DND-41 (cell line): Measurements from ENCODE around the gene PRDX2.

Experiments used
- ATAC-seq: fragments of 200-7000 bp; cut with Tn5 transposase; 3 replicates; pipeline ENCODE4 v1.9.1; 2021; ENCODE audit warnings: low read depth; ENCODE audit not compliant: insufficient read depth
- DNase-seq: peaks from one replicate; pipeline ENCODE4 v3.0.0-alpha.2; 2020
- H2AFZ ChIP-seq: 2 replicates; pipeline ENCODE4 v1.6.0; 2012; ENCODE audit warnings: low read depth, low read length
- H3K27ac ChIP-seq: 2 replicates; pipeline ENCODE4 v1.5.1; 2012; ENCODE audit warnings: low read length, inconsistent platforms
- H3K27me3 ChIP-seq: fragments of 200-600 bp; sonication (generic); 2 replicates; pipeline ENCODE4 v1.6.0; 2012; ENCODE audit warnings: low read length, mild to moderate bottlenecking, inconsistent platforms; ENCODE audit not compliant: insufficient read depth, poor library complexity
- H3K36me3 ChIP-seq: 2 replicates; pipeline ENCODE4 v1.5.1; 2012; ENCODE audit warnings: low read length, inconsistent platforms; ENCODE audit not compliant: insufficient read depth
- H3K4me1 ChIP-seq: 2 replicates; pipeline ENCODE4 v1.5.1; 2012; ENCODE audit warnings: mild to moderate bottlenecking, low read length; ENCODE audit not compliant: insufficient read depth
- H3K4me2 ChIP-seq: 2 replicates; pipeline ENCODE4 v1.6.0; 2012; ENCODE audit warnings: mild to moderate bottlenecking, moderate library complexity, low read length, inconsistent platforms; ENCODE audit not compliant: insufficient read depth
- H3K4me3 ChIP-seq, 2 experiments: fragments of 200-600 bp in 1 of 2; shearing (Covaris generic) in 1 of 2; 2 replicates each; pipeline ENCODE4 v1.5.1; 2012 to 2016; ENCODE audit warnings: inconsistent platforms in 2 of 2, low read length in 2 of 2, mild to moderate bottlenecking in 2 of 2, low read depth in 1 of 2, moderate library complexity in 1 of 2
- H3K79me2 ChIP-seq: 2 replicates; pipeline ENCODE4 v1.6.0; 2012; ENCODE audit warnings: low read length, inconsistent platforms; ENCODE audit not compliant: insufficient read depth
- H3K9ac ChIP-seq: 2 replicates; pipeline ENCODE4 v1.6.0; 2012; ENCODE audit warnings: low read depth, mild to moderate bottlenecking, inconsistent platforms, low read length, moderate library complexity
- H3K9me3 ChIP-seq: 2 replicates; pipeline ENCODE4 v1.5.1; 2012; ENCODE audit warnings: low read length, moderate library complexity, mild to moderate bottlenecking, inconsistent platforms; ENCODE audit not compliant: insufficient read depth, severe bottlenecking
- H4K20me1 ChIP-seq: 2 replicates; pipeline ENCODE4 v1.6.0; 2012; ENCODE audit warnings: low read length; ENCODE audit not compliant: insufficient read depth
- EZH2 ChIP-seq: IDR thresholded peaks from 3 replicates; pipeline ENCODE4 v1.6.1; 2012; ENCODE audit warnings: borderline replicate concordance, low read depth, mild to moderate bottlenecking, moderate library complexity, low read length, inconsistent platforms; ENCODE audit not compliant: severe bottlenecking
- TF ChIP-seq, protein P1 (sequence below): IDR thresholded peaks from 2 replicates; pipeline ENCODE4 v1.5.1; 2012; ENCODE audit warnings: borderline replicate concordance, low read length, moderate library complexity, mild to moderate bottlenecking; ENCODE audit not compliant: poor library complexity, severe bottlenecking; ENCODE audit errors: extremely low read depth

Gene PRDX2

DNA sequence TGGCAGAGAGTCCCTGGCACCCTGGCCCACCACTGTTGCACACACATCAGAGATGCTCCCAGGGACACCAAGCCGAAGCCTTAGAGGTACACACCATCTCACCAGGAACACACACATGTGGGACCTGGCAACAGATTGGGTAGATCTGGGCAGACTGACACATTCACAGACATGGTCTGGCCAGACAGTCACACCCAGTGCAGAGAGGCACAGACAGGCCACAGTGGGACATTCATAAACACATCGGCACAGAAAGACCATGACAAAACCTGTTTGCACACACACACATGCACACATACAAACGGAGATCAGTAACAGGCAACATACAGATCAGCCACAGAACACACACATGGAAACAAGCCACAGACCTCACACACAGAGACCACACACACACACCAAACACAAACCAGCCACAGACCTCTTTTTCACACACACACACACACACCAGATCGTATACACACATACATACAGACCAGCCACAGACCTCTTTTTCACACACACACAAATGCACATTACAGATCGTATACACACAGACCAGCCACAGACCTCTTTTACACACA is 16.6 kb downstream of the PRDX2 start:
- ATAC-seq (no peak), DNase-seq (no peak)
- H3K9me3 ChIP-seq: no peaks in the 10 kb centered on the region
- no peaks in the 10 kb centered on the region for H3K79me2 ChIP-seq
- no peaks in the 10 kb centered on the region; the same call in 1 of the 2 replicates for H4K20me1 ChIP-seq
- H3K27ac ChIP-seq: peak overlapping the region; percentile 52
- no peak for TF ChIP-seq EZH2
- TF ChIP-seq, protein P1, sequence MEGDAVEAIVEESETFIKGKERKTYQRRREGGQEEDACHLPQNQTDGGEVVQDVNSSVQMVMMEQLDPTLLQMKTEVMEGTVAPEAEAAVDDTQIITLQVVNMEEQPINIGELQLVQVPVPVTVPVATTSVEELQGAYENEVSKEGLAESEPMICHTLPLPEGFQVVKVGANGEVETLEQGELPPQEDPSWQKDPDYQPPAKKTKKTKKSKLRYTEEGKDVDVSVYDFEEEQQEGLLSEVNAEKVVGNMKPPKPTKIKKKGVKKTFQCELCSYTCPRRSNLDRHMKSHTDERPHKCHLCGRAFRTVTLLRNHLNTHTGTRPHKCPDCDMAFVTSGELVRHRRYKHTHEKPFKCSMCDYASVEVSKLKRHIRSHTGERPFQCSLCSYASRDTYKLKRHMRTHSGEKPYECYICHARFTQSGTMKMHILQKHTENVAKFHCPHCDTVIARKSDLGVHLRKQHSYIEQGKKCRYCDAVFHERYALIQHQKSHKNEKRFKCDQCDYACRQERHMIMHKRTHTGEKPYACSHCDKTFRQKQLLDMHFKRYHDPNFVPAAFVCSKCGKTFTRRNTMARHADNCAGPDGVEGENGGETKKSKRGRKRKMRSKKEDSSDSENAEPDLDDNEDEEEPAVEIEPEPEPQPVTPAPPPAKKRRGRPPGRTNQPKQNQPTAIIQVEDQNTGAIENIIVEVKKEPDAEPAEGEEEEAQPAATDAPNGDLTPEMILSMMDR: no peak
- no peak overlapping the region for H3K4me3 ChIP-seq
- H3K4me1 ChIP-seq: peaks cover 50% of the 10 kb centered on the region
- no peaks in the 10 kb centered on the region for H3K36me3 ChIP-seq
- H2AFZ ChIP-seq: no peak overlapping the region
- H3K27me3 ChIP-seq: no peaks in the 10 kb centered on the region
- no peak overlapping the region for H3K9ac ChIP-seq
- 0 out of 2 replicates have a peak overlapping the region, but pooled peaks have one; percentile 3 for H3K4me2 ChIP-seq

DNA sequence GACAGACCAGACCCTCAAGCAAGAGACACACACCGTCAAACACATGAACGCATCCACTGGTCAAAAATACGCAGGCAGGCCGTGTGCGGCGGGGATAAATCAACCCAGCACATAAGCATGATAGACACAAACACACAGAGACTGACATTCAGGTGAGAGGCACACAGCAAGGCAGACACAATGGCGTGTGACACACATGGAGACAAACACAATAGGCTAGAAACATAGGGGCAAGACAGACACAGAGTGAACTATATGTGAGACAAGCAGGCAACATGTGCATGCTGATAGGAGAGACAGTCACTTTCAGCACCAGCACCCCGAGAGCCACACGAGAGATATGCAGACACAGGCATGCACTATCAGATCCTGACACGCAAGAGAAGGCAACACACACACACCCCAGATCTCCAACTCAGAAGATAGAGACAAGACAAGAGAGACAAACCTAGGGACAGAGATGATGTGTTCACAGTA is 17.2 kb downstream of the PRDX2 start:
- peak overlapping the region; percentile 84; the same call in 1 of the 2 replicates for H3K9ac ChIP-seq
- H3K79me2 ChIP-seq: no peaks in the 10 kb centered on the region
- TF ChIP-seq, protein P1: no peak
- TF ChIP-seq EZH2: no peak
- DNase-seq (no peak), ATAC-seq (no peak)
- no peak overlapping the region for H2AFZ ChIP-seq
- H3K9me3 ChIP-seq: no peaks in the 10 kb centered on the region
- H3K4me2 ChIP-seq: 0 out of 2 replicates have a peak overlapping the region, but pooled peaks have one; percentile 3
- peak overlapping the region; percentile 52 for H3K27ac ChIP-seq
- no peaks in the 10 kb centered on the region for H3K36me3 ChIP-seq
- H4K20me1 ChIP-seq: no peaks in the 10 kb centered on the region; the same call in 1 of the 2 replicates
- H3K4me3 ChIP-seq: no peak overlapping the region
- peaks cover 50% of the 10 kb centered on the region for H3K4me1 ChIP-seq
- H3K27me3 ChIP-seq: no peaks in the 10 kb centered on the region

DNA sequence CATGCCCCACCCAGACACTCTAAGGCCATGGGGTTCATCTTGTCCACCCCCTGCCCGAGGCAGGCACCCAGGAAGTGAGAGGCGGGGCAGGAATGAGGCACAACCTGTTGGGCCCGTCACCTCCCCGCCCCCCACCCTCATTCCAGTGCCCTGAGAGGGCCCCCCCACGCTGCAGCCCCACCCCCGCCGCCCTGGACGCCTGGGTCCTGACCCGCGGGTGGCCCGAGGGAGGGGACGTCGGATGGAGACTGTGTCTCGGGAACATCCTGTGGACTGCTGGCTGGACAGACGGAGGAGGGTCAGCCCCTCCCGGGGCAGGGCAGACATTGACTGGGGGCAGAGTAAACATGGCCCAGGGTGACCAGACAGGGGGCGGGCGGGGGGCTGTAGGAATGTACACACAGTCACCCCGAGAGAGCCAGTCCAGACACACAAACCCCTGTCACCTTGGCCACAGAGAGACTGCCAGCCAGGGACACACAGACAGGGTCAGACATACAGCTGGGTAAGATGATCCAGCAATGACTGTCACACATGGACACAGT is 17.7 kb downstream of the PRDX2 start:
- Histone ChIP-seq H3K9ac (peak overlapping the region; percentile 84), H3K4me3 (peak overlapping the region in 1 of 2 experiments; percentile 77; a peak in 2 of 4 replicates), H3K9me3 (no peaks in the 10 kb centered on the region), H3K79me2 (no peaks in the 10 kb centered on the region), H3K27me3 (no peaks in the 10 kb centered on the region), H3K4me1 (peaks cover 55% of the 10 kb centered on the region), H2AFZ (no peak overlapping the region), H4K20me1 (no peaks in the 10 kb centered on the region; the same call in 1 of the 2 replicates), H3K36me3 (no peaks in the 10 kb centered on the region), H3K27ac (peak overlapping the region; percentile 76), H3K4me2 (peak overlapping the region; percentile 97)
- TF ChIP-seq EZH2: no peak
- DNase-seq: no peak
- no peak for ATAC-seq

DNA sequence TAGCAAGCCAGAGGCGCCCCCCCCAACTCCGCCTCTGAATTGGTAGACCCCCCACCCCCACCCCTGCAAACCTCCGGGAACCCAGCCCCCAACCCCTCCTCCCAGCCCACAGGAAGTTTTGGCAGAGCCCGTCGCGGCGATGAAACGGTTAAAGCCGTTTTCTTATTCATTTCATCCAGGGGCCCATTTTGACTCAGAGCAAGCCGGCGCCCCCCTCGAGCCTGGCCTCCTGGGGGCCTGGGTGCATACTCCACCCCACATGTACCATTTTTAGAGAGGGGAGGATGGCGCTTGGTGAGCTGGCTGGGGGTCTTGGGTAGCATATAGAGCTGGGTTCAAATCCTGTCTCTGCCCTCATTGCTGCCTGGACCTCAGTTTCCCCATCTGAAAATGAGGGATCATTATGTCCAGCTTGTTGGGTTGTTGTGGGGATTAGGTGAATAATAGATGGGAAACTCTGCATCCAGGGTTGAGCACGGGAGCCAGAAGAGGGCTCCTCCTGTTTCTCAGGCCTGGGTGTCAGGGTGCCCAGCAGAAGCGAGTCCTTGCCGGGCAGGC is 18.2 kb downstream of the PRDX2 start:
- Histone ChIP-seq H3K4me2 (peak overlapping the region; percentile 97), H3K9ac (peak overlapping the region; percentile 84), H3K79me2 (no peaks in the 10 kb centered on the region), H3K4me1 (peaks cover 60% of the 10 kb centered on the region), H3K36me3 (no peaks in the 10 kb centered on the region), H3K4me3 (peak overlapping the region in 1 of 2 experiments; percentile 77; a peak in 3 of 4 replicates), H3K27me3 (no peaks in the 10 kb centered on the region), H3K9me3 (no peaks in the 10 kb centered on the region), H4K20me1 (no peaks in the 10 kb centered on the region; the same call in 1 of the 2 replicates), H2AFZ (no peak overlapping the region), H3K27ac (peak overlapping the region; percentile 76)
- ATAC-seq (peak; percentile 46), DNase-seq (peak; percentile 86)
- TF ChIP-seq, protein P1: no peak
- TF ChIP-seq EZH2: no peak
